HG02798 (cell line): ENCODE results near the gene CEP104.

Source experiments
- ATAC-seq: cut with Tn5 transposase; IDR thresholded peaks from one replicate; pipeline ENCODE4 v1.9.1; 2021; ENCODE audit warnings: mild to moderate bottlenecking; ENCODE audit not compliant: unreplicated experiment, poor library complexity

CEP104 gene

GRCh38 chr1:3771108-3772026, 85.6 kb downstream of the CEP104 start:
- no peak for ATAC-seq

GRCh38 chr1:3770047-3770765, 86.8 kb downstream of the CEP104 start:
- ATAC-seq, result no peak

GRCh38 chr1:3768811-3769390, 88.1 kb downstream of the CEP104 start:
- ATAC-seq, result no peak

- no peak for ATAC-seq
These were observed 89.6 kb downstream of the CEP104 start for GRCh38 chr1:3767328-3767925.

- ATAC-seq, result no peak
These were observed 93.5 kb downstream of the CEP104 start for GRCh38 chr1:3763351-3764125.

GRCh38 chr1:3762873-3763228, 94.2 kb downstream of the CEP104 start:
- ATAC-seq, result no peak

GRCh38 chr1:3762151-3762872, 94.7 kb downstream of the CEP104 start:
- no peak for ATAC-seq
